Inferior parietal cortex (tissue), 1 donor: Measurements from ENCODE around the gene PHF20.
A peak's percentile ranks its signal among the peaks of the same experiment; 100 is the strongest.
"Not testable (repeated sequence)": the region's sequence is repeated elsewhere in the genome, so short reads cannot be mapped to it uniquely, and the experiment has no call there.

Experiments used
- DNase-seq: peaks from one replicate; pipeline ENCODE4 v3.0.0-alpha.2; 2016; ENCODE audit errors: extremely low spot score

The PHF20 gene

DNA sequence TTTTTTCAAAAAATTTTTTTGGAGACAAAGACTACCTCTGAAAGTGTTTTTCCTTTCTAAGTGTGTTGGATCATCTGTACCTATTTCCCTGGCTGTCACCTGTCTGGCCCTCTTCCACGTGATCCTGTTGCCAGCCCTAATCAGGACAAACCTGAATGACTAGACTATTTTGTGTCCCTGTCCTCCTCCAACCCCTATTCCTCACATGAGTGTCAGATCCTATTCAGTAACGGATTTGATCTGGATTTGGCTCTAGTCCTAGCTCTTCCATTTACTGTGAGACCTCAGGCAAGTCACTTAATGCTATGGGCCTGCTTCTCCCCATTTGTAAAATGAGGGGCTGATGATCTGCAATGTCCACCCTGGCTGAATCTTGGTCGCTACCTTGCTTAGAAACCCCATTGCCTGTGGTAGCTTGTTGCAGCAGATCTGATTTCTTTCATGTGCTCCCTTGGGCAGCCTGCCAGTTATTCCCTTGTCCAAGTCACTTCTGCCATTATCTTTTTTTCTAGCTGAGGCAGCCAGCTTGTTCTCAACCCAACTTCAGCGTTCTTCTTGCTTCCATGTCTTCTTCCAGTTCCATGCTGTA lies 4.8 kb downstream of the PHF20 start:
- DNase-seq, result peak; percentile 21

DNA sequence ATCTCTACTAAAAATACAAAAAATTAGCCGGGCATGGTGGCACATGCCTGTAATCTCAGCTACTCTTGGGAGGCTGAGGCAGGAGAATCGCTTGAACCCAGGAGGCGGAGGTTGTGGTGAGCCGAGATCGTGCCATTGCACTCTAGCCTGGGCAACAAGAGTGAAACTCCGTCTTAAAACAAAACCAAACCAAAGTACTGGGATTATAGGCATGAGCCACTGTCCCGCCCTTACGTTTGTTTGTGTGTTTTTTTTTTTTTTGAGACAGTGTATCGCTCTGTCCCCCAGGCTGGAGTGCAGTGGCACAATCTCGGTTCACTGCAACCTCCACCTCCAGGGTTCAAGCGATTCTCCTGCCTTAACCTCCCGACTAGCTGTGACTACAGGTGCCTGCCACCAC lies 12.0 kb downstream of the PHF20 start:
- DNase-seq, result not testable (repeated sequence)

DNA sequence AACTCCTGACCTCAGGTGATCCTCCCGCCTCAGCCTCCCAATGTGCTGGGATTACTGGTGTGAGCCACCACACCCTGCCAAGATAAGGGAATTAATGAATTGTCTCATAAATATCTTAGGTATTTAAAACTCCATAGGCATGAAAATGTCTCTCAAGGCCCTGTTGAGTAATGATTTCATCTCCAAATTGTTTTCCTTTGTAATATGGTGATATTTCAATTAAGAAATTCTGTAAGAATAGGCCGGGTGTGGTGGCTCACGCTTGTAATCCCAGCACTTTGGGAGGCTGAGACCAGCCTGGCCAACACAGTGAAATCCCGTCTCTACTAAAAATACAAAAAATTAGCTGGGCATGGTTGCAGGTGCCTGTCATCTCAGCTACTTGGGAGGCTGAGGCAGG lies 13.7 kb downstream of the PHF20 start:
- DNase-seq, result not testable (repeated sequence)

DNA sequence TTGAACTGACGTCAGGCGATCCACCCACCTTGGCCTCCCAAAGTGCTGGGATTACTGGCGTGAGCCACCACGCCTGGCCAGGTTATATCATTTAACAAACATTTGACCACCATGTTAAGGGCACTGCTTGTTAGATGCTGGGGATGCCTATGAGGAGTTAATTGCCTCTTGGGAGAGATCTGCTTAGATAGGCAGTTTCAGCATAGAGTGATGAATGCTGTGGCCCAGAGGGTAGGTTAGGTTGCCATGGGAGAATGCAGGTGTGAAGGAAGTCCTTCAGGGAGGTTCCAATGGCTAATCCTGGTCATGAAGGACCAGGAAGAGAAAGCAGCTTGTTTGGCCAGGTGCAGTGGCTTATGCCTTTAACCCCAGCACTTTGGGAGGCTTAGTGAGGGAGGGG lies 17.0 kb downstream of the PHF20 start:
- DNase-seq, result no peak

DNA sequence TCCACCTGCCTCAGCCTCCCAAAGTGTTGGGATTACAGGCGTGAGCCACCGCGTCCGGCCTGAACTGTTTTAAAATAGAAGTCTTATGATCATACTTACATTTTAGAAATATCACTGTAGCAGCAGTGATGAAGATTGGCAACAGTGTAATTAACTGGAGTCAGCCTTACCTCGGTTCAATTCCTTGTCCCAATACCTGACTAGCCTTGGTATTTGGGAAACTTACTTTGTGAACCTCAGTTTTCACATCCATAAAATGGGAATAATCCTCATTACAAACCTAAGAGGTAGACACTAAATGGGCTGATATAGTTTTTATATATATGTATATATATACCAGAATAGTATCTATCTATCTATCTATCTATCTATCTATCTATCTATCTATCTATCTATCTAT lies 19.3 kb downstream of the PHF20 start:
- DNase-seq, result no peak

DNA sequence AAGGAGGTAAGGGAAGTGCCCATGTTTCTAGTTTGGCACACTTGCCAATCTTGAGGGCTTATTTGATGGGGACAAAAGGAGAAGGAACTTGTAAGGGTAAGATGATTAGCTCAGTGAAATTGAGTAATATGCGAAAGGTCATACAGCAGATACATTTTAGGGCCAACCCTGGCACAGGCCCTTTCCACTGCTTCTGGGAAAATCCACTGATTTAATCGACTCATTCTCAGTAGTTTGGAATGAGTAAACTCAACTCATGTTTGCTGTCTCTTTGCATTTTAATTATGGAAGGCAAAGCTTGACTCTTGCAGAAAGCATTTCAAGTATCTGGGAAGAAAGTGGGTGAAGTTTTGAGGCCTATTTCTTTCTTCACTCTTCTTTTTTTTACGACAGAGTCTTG lies 20.0 kb downstream of the PHF20 start:
- DNase-seq, result no peak

- DNase-seq, result no peak
These were observed 20.9 kb downstream of the PHF20 start for GRCh38 chr20:35792740-35793139.

DNA sequence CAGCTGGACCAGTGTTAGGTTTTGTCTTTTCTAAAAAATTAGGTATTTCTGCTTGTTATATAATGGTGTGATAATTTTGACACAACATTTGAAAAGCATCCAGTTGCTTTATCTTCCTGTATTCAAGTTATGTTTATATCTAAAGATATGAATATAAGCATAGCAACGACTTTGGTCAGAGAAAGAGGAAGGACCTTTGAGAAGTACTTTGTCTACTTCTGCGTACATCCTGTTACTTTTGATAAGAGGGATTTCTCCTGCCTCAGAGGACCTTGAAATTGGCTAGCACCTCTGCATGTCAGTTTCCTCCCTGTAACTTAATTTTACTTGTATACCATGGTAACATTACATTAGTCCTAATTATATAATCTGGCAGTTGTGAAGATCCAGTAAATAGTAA lies 24.8 kb downstream of the PHF20 start:
- DNase-seq, result no peak

DNA sequence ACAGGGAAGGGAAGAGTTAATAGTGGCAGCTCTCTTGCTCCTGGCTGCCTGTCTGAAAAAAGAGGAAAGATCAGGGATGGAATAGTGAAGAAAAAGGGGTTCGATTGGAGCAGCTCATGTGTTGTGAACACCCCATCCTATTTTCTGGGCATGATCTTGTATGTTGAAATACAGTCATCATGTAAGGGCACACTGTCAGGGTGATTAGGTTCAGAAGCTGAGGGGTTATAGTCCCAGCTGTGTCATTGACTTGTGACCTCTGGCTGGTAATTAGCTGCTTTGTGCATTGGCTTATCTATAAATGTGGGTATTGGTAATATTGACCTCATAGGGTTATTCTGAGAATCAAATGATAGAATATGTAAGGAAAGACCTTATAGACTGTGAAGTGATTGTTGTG lies 30.1 kb downstream of the PHF20 start:
- DNase-seq, result no peak

GRCh38 chr20:35806075-35806474 lies 34.3 kb downstream of the PHF20 start:
- no peak for DNase-seq

DNA sequence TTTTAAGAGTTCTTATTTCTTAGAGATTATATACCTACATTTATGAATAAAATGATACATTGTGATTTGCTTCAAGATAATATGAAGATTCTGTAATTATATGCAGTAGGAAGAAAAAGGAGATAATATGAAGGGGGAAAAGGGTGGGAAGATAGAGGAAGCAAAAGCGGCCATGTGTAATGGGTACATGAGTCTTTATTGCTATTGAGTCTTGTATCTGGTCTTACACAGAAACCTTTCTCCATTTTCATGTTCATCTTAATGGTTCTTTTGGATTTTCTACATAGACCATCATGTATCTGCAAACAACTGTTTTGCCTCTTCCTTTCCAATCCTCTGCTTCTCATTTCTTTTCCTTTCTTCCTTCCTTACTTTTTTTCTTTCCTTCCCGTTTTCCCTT lies 36.1 kb downstream of the PHF20 start:
- DNase-seq, result no peak

DNA sequence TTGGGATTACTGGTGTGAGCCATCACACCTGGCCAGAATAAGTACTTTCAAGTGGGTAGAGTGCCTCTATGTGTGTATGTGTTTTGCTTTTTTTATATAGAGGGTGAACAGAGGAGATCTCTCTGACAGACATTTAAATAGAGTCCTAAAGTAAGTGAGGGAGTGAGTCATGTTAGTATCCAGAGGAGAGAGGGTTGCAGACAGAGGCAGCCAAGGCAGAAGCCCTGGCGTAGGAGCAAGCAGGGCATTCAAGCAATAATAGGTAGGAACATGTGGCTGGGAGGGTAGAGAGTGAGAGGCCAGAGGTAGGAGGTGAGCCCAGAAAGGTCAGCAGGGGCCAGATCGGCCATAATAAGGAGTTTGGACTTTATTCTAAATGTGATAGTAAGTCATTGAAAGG lies 48.9 kb downstream of the PHF20 start:
- DNase-seq, result no peak

DNA sequence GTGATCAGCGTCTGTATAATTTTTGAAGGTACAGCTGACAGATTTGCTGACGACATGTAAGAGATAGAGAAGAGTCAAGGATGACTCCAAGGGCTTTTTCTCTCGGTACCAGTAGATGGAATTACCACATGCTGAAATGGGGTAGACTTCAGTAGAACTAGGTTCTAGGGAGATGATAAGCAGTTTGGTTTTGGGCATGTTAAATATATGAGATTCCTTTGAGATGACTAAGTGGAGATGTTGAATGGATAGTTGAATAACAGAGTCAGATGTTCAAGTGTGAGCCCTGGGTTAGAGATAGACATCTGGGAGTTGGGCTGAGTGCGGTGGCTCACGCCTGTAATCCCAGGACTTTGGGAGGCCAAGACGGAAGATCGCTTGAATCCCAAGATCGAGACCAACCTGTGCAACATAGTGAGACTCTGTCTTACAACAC lies 50.0 kb downstream of the PHF20 start:
- no peak for DNase-seq

- no peak for DNase-seq
These were observed 51.3 kb downstream of the PHF20 start for GRCh38 chr20:35823147-35823546.

GRCh38 chr20:35823937-35824336 lies 52.1 kb downstream of the PHF20 start:
- no peak for DNase-seq

GRCh38 chr20:35826397-35826998 lies 54.7 kb downstream of the PHF20 start:
- no peak for DNase-seq

DNA sequence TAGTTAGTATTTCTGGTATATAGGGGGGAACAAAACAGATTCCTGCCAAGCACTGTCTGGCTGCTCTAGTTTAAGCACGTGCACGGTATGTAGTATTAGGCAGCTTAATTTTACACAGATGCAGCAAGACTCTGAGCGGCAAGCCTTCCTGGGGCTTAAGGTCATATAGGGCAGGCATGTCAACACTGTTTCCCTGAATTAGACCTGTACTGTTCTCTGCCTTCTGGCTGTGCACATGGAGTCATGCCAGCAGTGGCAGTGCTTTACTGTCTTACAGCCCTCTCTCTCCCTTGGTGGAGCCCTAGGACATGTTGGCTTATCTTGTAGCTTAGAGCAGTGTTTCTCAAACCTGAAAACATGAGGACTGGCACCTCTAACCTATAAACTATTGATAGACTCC lies 56.6 kb downstream of the PHF20 start:
- no peak for DNase-seq

- DNase-seq, result no peak
These were observed 57.1 kb downstream of the PHF20 start for GRCh38 chr20:35828916-35829315.

- no peak for DNase-seq
These were observed 58.4 kb downstream of the PHF20 start for GRCh38 chr20:35830264-35830663.

- DNase-seq, result no peak
These were observed 59.2 kb downstream of the PHF20 start for GRCh38 chr20:35831029-35831428.

- DNase-seq, result no peak
These were observed 60.2 kb downstream of the PHF20 start for GRCh38 chr20:35831971-35832370.

GRCh38 chr20:35833241-35833640 lies 61.4 kb downstream of the PHF20 start:
- no peak for DNase-seq

GRCh38 chr20:35837577-35838195 lies 65.9 kb downstream of the PHF20 start:
- DNase-seq, result no peak

- no peak for DNase-seq
These were observed 66.4 kb downstream of the PHF20 start for GRCh38 chr20:35838205-35838604.
